Body of pancreas (tissue), 4 donors: ENCODE measurements around the gene SVIL. TPM values are rescaled to one million over a fixed set of nuclear protein-coding genes. Genes with fewer than 3 reads are reported as not detected.

Experiments used
- ATAC-seq: fragments of 150-250 bp; one replicate; pipeline ENCODE4 v1.9.1; 2016
- DNase-seq, 4 donors: peaks; one replicate each; pipeline ENCODE4 v3.0.0-alpha.2; 2019
- H3K27ac ChIP-seq, 4 donors: fragments of 200-600 bp; sonication (generic); 1 replicate in 3 of 4; 2 replicates in 1 of 4; pipeline versions ENCODE4 v1.5.1 to v1.6.1; 2016 to 2019; ENCODE audit warnings: mild to moderate bottlenecking in 1 of 4, mixed read lengths in 1 of 4, moderate library complexity in 1 of 4
- H3K27me3 ChIP-seq, 2 donors: fragments of 200-600 bp; sonication (generic); one replicate each; pipeline ENCODE4 v1.6.0; 2016; ENCODE audit warnings: mild to moderate bottlenecking in 1 of 2
- H3K36me3 ChIP-seq, 2 donors: fragments of 200-600 bp; sonication (generic); replicated peaks in 1 of 2; 2 replicates each; pipeline ENCODE4 v1.5.1; 2016; ENCODE audit warnings: low read depth in 2 of 2; ENCODE audit not compliant: insufficient read depth in 1 of 2
- H3K4me1 ChIP-seq: fragments of 200-600 bp; sonication (generic); one replicate; pipeline ENCODE4 v1.6.0; 2016
- H3K4me3 ChIP-seq, 2 donors: fragments of 200-600 bp; sonication (generic); 1 replicate in 1 of 2; 2 replicates in 1 of 2; pipeline ENCODE4 v1.5.1; 2016 to 2019
- H3K9me3 ChIP-seq, 3 donors: fragments of 200-600 bp; sonication (generic); 1 replicate in 2 of 3; 2 replicates in 1 of 3; pipeline ENCODE4 v1.5.1; 2016
- CTCF ChIP-seq, 7 experiments: fragments of 450-650 bp in 4 of 7; fragments of 200-600 bp in 3 of 7; sonication (generic) in 3 of 7; IDR thresholded peaks; one replicate each; pipeline ENCODE4 v1.5.1; 2016 to 2019; ENCODE audit warnings: antibody characterized with exemption in 7 of 7
- POLR2A ChIP-seq, 3 donors: fragments of 450-650 bp; IDR thresholded peaks; one replicate each; pipeline ENCODE4 v1.6.1; 2016; ENCODE audit warnings: antibody characterized with exemption in 3 of 3, mild to moderate bottlenecking in 2 of 3
- WGBS, 2 donors: methylation state at CpG; one replicate each; pipeline ENCODE4 v1.1.5; 2017; 5-methylcytosine and 5-hydroxymethylcytosine counted together
- intact Hi-C: fragments of 100-400 bp; cut with DNase I; formaldehyde crosslinking; loops from one replicate; pipeline ENCODE4 v1.15.1; 2023
- total RNA-seq, 2 donors: library from RNA; depleted of rRNA; stranded (reverse); fragments of >200 nt; gene quantifications; one replicate each; pipeline ENCODE4 v1.1.0, GENCODE V29; 2016

Gene SVIL
- total RNA-seq, 2 donors from 2014 or later = 25.4 to 41.2 TPM

- Histone ChIP-seq H3K4me3 (no peak overlapping the region), H3K27me3 (no peaks in the 10 kb centered on the region), H3K9me3 (no peaks in the 10 kb centered on the region), H3K36me3 (peaks cover 0 to 4% of the 10 kb centered on the region in 2 donors), H3K4me1 (peaks cover 15% of the 10 kb centered on the region), H3K27ac (peak overlapping the region in 3 of 4 donors; percentile 53 to 61 (median 59))
- ATAC-seq = no peak
- no peak for DNase-seq
- 30 to 62% methylated on average over 1 of the region's 1 CpG for WGBS, 2 donors
- TF ChIP-seq POLR2A (IDR thresholded peaks at IDR 0.05) = no peak
- no peak for TF ChIP-seq CTCF (IDR thresholded peaks at IDR 0.05)
- intact Hi-C loops = no loop called here
These were observed 208.4 kb downstream of the SVIL start for GRCh38 chr10:29426420-29426819.

- no peak for TF ChIP-seq CTCF (IDR thresholded peaks at IDR 0.05)
- TF ChIP-seq POLR2A (IDR thresholded peaks at IDR 0.05) = no peak
- Histone ChIP-seq H3K27me3 (no peaks in the 10 kb centered on the region), H3K4me1 (peaks cover 15% of the 10 kb centered on the region), H3K9me3 (no peaks in the 10 kb centered on the region), H3K27ac (no peak overlapping the region), H3K4me3 (no peak overlapping the region), H3K36me3 (peaks cover 0 to 12% of the 10 kb centered on the region in 2 donors)
- ATAC-seq (no peak), DNase-seq (no peak)
- intact Hi-C loops = no loop called here
- WGBS, 2 donors = 81 to 91% methylated on average over 3 of the region's 3 CpGs
These were observed 210.8 kb downstream of the SVIL start for GRCh38 chr10:29424017-29424416.

GRCh38 chr10:29420744-29421143 is 214.0 kb downstream of the SVIL start:
- ATAC-seq (no peak), DNase-seq (no peak)
- H3K27me3 ChIP-seq = no peaks in the 10 kb centered on the region
- peaks cover 0 to 12% of the 10 kb centered on the region in 2 donors for H3K36me3 ChIP-seq
- H3K4me3 ChIP-seq = no peak overlapping the region
- peaks cover 2% of the 10 kb centered on the region for H3K4me1 ChIP-seq
- WGBS, 2 donors = 95 to 100% methylated on average over 4 of the region's 4 CpGs
- TF ChIP-seq CTCF (IDR thresholded peaks at IDR 0.05) (no peak), POLR2A (IDR thresholded peaks at IDR 0.05) (no peak)
- no peak overlapping the region for H3K27ac ChIP-seq
- H3K9me3 ChIP-seq = no peaks in the 10 kb centered on the region
- intact Hi-C loops = no loop called here

- Histone ChIP-seq H3K4me3 (no peak overlapping the region), H3K4me1 (peaks cover 33% of the 10 kb centered on the region), H3K9me3 (no peaks in the 10 kb centered on the region), H3K27ac (no peak overlapping the region), H3K36me3 (peaks cover 0 to 12% of the 10 kb centered on the region in 2 donors), H3K27me3 (no peaks in the 10 kb centered on the region)
- TF ChIP-seq CTCF (IDR thresholded peaks at IDR 0.05) = no peak
- TF ChIP-seq POLR2A (IDR thresholded peaks at IDR 0.05) = no peak
- intact Hi-C loops = no loop called here
- DNase-seq = no peak
- WGBS, 2 donors = 86 to 87% methylated on average over 3 of the region's 3 CpGs
- no peak for ATAC-seq
These were observed 217.4 kb downstream of the SVIL start for GRCh38 chr10:29417324-29417723.

GRCh38 chr10:29415876-29416275 is 218.9 kb downstream of the SVIL start:
- WGBS, 2 donors = 57 to 77% methylated on average over 2 of the region's 2 CpGs
- peaks cover 47% of the 10 kb centered on the region for H3K4me1 ChIP-seq

More at GRCh38 chr10:29415876-29416275, 218.9 kb downstream of the SVIL start:
- intact Hi-C loops = no loop called here
- TF ChIP-seq CTCF (IDR thresholded peaks at IDR 0.05) (no peak), POLR2A (IDR thresholded peaks at IDR 0.05) (no peak)
- no peak for DNase-seq
- Histone ChIP-seq H3K4me3 (no peak overlapping the region), H3K36me3 (peaks cover 0 to 5% of the 10 kb centered on the region in 2 donors), H3K27me3 (no peaks in the 10 kb centered on the region), H3K9me3 (no peaks in the 10 kb centered on the region), H3K27ac (no peak overlapping the region)
- no peak for ATAC-seq
